ENCODE data around the gene AGAP1. TPM values are rescaled to one million over a fixed set of nuclear protein-coding genes. Genes with fewer than 3 reads are reported as not detected.

The AGAP1 gene
- total and polyA plus RNA-seq, 8 donors = 5.0 to 27.6 (median 17.4) TPM

DNA sequence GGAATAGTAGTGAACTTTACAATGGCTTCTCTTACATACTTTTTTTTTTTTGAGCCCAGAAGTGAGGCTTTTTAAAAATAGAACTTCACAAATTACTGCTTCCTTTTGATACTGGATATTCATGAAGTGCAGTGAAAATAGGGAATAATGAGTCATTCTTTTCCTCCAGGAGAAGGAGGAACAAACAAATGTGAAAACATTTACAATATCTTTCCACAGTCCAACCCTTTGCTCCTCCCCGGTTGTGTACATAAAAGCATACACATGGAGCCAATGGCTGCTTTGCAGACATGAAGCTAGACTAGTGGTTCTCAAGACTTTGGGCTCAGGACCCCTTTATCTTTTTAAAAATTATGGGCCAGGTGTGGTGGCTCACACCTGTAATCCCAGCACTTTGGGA, 407.4 kb downstream of the AGAP1 start:
- DNase-seq = no peak

DNA sequence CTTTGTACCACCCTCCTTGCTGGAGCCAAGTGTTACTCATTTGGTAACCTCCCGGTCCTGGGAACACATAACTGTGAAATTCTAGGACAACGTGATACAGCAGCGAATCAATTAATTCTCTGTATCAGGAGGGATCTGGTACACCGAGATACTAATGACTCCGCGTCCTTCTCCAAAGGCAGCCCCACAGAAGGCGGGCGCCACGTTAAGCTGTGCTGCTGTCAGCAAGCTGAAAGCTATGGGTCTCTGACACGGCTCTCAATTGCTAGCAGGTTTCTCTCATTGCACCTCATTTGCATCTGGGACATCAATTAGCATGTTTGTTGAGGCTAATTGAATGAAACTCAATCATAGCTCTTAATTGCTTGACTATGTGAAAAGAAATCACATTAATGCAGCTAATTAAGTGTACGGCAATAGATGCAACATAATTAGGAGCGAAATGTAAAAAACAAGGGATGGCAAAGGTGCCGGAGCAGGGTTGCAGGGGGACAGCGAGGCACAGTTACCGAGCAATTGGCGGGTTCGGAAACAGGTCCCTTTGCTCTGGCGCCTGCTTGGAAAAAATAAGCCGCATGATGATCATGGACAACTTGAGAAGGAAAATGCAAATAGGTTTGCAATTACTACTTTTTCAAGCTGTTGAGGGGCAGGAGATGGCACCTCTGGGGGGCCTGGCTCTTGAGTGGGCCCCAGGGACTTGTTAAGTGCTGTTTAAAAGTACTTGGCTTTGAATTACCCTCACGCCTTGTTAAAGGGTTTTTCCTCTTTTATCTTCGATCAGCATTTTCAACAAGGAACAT, 410.1 kb downstream of the AGAP1 start:
- no peak overlapping the region for H3K27ac ChIP-seq
- ATAC-seq (no peak), DNase-seq (no peak), FAIRE-seq (no peak)
- TF ChIP-seq, protein P1, sequence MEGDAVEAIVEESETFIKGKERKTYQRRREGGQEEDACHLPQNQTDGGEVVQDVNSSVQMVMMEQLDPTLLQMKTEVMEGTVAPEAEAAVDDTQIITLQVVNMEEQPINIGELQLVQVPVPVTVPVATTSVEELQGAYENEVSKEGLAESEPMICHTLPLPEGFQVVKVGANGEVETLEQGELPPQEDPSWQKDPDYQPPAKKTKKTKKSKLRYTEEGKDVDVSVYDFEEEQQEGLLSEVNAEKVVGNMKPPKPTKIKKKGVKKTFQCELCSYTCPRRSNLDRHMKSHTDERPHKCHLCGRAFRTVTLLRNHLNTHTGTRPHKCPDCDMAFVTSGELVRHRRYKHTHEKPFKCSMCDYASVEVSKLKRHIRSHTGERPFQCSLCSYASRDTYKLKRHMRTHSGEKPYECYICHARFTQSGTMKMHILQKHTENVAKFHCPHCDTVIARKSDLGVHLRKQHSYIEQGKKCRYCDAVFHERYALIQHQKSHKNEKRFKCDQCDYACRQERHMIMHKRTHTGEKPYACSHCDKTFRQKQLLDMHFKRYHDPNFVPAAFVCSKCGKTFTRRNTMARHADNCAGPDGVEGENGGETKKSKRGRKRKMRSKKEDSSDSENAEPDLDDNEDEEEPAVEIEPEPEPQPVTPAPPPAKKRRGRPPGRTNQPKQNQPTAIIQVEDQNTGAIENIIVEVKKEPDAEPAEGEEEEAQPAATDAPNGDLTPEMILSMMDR (IDR thresholded peaks at IDR 0.05) = no peak
- no peaks in the 10 kb centered on the region for H3K27me3 ChIP-seq
- no peaks in the 10 kb centered on the region for H3K9me3 ChIP-seq
- WGBS, 2 donors = 87% methylated on average over 21 of the region's 21 CpGs
- intact Hi-C loops (cut with DNase I) = no loop called here
- no peaks in the 10 kb centered on the region for H3K4me1 ChIP-seq
- H3K4me3 ChIP-seq = no peak overlapping the region
- no peaks in the 10 kb centered on the region for H3K36me3 ChIP-seq

More for the DNA sequence above, 407.4 kb downstream of the AGAP1 start:
- Histone ChIP-seq H3K4me3 (no peak overlapping the region), H3K36me3 (no peaks in the 10 kb centered on the region), H3K9me3 (no peaks in the 10 kb centered on the region), H3K27ac (no peak overlapping the region), H3K27me3 (no peaks in the 10 kb centered on the region), H3K4me1 (no peaks in the 10 kb centered on the region)
- intact Hi-C loops (cut with DNase I) = no loop called here
- WGBS, 2 donors = 86 to 93% methylated on average over 1 of the region's 1 CpG
- FAIRE-seq = no peak
- TF ChIP-seq, protein P1 (IDR thresholded peaks at IDR 0.05) = no peak
- ATAC-seq = no peak

DNA sequence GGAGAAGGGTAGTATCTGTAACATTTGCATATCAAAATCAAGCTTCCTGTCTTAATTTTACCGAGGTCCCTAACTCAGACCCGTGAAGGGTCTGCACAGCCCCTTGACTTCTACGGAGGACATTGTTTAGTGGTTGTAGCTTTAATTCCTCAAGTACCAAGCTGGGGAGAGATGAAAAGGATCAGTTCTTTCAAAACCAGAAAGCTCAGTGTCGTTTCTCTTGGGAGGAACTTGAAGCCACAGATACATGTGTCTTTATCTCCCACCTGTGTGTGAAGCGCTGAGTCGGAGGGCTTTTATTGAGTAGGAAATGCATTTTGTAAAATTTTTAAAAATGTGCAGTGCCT, 410.7 kb downstream of the AGAP1 start:
- H3K4me1 ChIP-seq = no peaks in the 10 kb centered on the region
- H3K27me3 ChIP-seq = no peaks in the 10 kb centered on the region
- no peak overlapping the region for H3K4me3 ChIP-seq
- intact Hi-C loops (cut with DNase I) = no loop called here
- TF ChIP-seq, protein P1 (IDR thresholded peaks at IDR 0.05) = no peak
- H3K9me3 ChIP-seq = no peaks in the 10 kb centered on the region
- DNase-seq (no peak), FAIRE-seq (no peak), ATAC-seq (no peak)
- WGBS, 2 donors = 81 to 91% methylated on average over 6 of the region's 6 CpGs
- H3K27ac ChIP-seq = no peak overlapping the region
- H3K36me3 ChIP-seq = no peaks in the 10 kb centered on the region

DNA sequence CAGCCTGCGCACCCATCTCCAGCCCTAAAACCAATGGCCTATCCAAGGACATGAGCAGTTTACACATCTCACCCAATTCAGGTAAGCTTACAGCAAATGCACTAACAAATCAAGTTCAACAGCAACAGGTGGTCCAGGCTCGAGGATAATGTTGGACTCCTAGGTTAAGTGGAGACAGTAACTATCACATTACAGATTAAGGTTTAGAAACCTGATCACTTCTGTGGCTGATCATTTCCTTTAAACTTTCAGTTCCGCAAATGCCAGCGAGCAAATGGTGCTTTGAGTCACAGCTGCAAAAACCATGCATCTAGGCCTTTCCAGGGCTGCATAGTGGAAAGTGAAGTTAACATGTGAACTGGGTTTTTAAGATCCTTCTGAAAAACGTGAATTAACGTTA, 415.0 kb downstream of the AGAP1 start:
- DNase-seq (no peak), FAIRE-seq (no peak), ATAC-seq (no peak)
- WGBS, 2 donors = 84 to 86% methylated on average over 6 of the region's 6 CpGs
- no peak overlapping the region for H3K27ac ChIP-seq
- no peaks in the 10 kb centered on the region for H3K4me1 ChIP-seq
- H3K27me3 ChIP-seq = no peaks in the 10 kb centered on the region
- intact Hi-C loops (cut with DNase I) = no loop called here
- no peaks in the 10 kb centered on the region for H3K9me3 ChIP-seq
- H3K4me3 ChIP-seq = no peak overlapping the region
- no peaks in the 10 kb centered on the region for H3K36me3 ChIP-seq
- TF ChIP-seq, protein P1 (IDR thresholded peaks at IDR 0.05) = no peak

DNA sequence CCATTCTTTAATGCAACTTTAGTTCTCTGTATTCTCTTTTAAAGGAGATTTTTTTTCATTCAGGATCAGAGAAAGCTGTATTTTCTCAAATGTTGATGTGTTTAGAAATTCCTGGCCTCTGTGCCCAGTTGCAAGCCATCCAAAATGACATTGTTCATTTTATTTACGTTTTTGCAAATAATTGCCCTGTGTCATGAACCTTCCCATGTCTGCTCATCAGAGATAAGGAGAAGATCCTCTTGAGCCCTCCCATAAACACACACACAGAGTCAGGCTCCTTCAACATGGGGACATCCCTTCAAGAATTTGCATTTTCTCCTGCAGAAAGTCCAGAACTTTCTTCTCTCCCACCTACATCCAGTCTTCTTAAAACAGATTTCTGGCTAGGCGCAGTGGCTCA, 415.5 kb downstream of the AGAP1 start:
- intact Hi-C loops (cut with DNase I) = no loop called here
- DNase-seq (no peak), FAIRE-seq (no peak), ATAC-seq (no peak)
- TF ChIP-seq, protein P1 (IDR thresholded peaks at IDR 0.05) = no peak
- WGBS, 2 donors = 73 to 80% methylated on average over 2 of the region's 2 CpGs
- Histone ChIP-seq H3K36me3 (no peaks in the 10 kb centered on the region), H3K27me3 (no peaks in the 10 kb centered on the region), H3K27ac (no peak overlapping the region), H3K4me3 (no peak overlapping the region), H3K4me1 (no peaks in the 10 kb centered on the region), H3K9me3 (no peaks in the 10 kb centered on the region)
